ENCODE measurements around the gene LRRK1.

LRRK1 gene

DNA sequence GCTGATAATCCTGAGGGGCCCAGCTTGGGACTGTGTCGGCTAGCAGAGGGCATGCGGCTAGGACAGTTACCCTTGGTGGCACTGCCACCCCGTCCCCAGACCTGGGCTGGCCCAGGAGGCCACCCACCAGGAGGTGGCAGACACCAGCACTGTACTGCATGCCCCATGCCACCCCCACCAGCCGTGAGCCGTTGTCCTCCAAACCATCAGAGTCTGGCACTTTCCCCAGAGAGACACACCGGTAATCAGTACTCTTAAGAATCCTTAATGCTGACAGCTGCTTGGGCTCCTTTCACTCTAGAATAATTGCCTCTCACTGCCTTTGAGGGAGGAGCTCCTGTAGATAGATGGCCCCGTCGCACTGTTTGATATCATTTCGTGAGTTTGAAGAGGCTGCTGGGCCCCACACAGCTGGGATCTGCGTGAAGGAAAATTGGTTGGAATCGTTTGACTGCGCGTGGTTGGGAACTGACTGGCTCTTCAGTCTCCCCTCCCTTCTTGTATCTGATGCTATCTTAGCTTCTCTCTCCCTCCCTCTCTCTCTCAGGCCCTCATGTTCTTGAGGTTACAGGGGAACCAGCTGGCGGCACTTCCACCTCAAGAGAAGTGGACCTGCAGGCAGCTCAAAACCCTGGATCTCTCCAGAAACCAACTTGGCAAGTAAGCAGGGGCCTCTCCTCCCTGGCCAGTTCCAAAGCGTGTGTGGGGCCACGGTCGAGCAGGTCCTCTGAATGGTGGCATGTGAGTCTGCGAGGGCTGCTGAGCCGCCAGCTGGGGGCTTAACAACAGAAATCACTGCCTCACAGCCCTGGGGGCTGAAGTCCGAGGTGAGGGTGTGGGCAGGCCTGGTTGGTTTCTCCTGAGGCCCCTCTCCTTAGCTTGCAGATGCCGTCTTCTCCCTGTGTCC, 94.9 kb downstream of the LRRK1 start:
- no peak for DNase-seq (ENCODE audit: low read depth)
- TF ChIP-seq, protein P1, sequence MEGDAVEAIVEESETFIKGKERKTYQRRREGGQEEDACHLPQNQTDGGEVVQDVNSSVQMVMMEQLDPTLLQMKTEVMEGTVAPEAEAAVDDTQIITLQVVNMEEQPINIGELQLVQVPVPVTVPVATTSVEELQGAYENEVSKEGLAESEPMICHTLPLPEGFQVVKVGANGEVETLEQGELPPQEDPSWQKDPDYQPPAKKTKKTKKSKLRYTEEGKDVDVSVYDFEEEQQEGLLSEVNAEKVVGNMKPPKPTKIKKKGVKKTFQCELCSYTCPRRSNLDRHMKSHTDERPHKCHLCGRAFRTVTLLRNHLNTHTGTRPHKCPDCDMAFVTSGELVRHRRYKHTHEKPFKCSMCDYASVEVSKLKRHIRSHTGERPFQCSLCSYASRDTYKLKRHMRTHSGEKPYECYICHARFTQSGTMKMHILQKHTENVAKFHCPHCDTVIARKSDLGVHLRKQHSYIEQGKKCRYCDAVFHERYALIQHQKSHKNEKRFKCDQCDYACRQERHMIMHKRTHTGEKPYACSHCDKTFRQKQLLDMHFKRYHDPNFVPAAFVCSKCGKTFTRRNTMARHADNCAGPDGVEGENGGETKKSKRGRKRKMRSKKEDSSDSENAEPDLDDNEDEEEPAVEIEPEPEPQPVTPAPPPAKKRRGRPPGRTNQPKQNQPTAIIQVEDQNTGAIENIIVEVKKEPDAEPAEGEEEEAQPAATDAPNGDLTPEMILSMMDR (IDR thresholded peaks at IDR 0.05; ENCODE audit: low read depth, low read length, missing control alignments), result peak; percentile 3

DNA sequence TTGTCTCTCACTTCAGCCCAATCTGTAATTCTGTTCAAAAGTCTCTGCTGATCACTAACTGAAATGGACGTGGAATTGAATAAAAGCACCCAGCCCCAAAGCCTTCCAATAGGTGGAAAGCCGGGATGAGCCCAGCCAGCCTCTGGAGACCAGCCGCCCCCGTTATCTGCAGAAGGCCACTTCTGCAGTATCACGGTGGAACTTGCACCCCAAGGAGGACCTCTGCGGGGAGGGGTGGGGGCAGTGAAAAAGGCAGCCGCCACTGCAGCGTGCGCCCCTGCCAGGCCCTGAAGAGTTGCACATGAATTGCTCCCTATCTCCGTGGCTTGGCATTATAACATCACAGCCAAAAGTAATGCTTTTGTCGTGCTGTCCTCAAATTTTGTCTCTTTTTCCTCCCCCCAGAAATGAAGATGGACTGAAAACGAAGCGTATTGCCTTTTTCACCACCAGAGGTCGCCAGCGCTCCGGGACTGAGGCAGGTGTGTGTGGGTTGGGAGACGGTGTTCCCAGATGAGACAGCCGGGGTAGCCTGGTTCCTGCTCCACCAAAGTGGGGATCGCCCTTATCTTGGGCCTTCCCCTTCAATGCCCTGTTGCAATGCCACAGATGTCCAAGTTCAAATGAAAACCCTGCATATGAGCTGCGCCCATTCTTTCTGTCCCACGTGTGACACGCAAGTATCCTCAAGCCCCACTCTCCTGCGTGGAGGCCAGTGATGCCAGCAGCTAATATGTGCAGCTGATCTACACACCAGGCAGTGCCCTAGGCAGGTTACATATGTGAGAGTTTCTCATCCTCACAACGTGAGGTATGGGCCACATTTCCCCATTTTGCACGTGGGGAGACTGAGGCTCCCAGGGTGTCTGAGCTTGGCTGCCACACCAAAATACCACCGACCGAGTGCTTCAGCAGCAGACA, 96.0 kb downstream of the LRRK1 start:
- TF ChIP-seq, protein P1 (IDR thresholded peaks at IDR 0.05; ENCODE audit: low read depth, low read length, missing control alignments), result peak; percentile 89
- no peak for DNase-seq (ENCODE audit: low read depth)
- no peak overlapping the region for H3K4me3 ChIP-seq (ENCODE audit: low read depth, low read length)

More for the DNA sequence above, 94.9 kb downstream of the LRRK1 start:
- no peak overlapping the region for H3K4me3 ChIP-seq (ENCODE audit: low read depth, low read length)

DNA sequence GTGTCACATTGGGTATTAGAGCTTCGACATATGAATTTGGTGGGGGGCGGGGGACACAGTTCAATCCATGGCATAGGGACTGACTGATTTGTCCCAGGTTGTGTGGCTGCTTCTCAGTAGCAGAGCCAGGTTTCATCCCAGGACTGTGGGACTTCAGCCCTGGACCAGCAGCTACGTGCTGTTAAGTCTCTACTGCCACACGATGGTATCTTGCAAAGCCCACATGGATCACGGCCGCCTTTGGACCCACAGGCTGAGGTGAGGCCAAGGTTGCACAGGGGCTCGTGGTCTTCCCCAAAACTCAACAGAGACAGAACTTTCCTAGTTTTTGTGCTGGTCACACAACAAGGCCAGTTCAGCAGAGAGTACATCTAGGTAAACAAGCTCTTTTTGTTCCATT, 97.4 kb downstream of the LRRK1 start:
- DNase-seq (ENCODE audit: low read depth), result no peak
- TF ChIP-seq, protein P1 (IDR thresholded peaks at IDR 0.05; ENCODE audit: low read depth, low read length, missing control alignments), result no peak
- no peak overlapping the region for H3K4me3 ChIP-seq (ENCODE audit: low read depth, low read length)

DNA sequence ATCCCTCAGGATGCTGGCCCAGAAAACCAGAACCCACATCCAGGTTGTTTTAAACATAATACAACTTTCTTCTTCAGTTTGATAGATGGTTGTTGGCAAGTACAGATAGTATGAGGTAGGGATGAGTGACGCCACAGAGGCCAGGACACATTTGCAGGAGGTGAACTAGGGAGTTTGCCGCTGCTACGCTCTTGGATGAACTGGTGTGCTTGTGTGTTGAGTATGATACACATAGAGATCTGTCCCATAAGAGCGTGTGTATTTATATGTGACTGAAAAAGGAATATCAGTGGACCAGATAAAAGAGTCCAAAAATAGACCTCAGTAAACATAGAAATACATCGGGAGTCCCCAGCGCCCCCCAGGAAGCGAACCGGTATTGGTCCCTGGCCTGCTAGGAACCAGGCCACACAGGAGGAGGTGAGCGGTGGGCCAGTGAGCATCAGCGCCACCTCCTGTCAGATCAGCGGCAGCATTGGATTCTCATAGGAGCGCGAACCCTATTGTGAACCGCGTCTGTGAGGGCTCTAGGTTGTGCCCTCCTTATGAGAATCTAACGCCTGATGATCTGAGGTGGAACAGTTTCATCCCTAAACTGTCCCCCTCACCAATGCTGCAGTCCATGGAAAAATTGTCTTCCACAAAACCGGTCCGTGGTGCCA, 98.1 kb downstream of the LRRK1 start:
- no peak overlapping the region for H3K4me3 ChIP-seq (ENCODE audit: low read depth, low read length)
- DNase-seq (ENCODE audit: low read depth), result no peak
- TF ChIP-seq, protein P1 (IDR thresholded peaks at IDR 0.05; ENCODE audit: low read depth, low read length, missing control alignments), result peak; percentile 16

DNA sequence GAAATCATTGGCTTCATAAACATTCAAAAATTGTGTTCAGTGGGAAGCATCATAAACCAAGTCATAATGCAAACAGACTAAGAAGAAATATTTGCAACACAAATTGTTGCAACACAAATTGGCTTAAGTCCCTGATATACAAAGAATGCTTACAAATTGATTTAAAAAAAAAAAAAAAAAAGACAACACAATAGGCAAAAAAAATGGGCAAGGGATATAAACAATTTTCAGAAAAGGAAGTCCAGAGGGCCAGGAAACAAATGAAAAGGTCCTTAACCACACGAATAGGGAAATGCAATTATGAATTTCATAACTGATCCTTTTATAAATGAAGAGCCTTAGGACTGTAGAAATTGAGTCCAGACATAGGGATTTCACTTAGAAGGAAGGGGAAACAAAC, 98.9 kb downstream of the LRRK1 start:
- TF ChIP-seq, protein P1 (IDR thresholded peaks at IDR 0.05; ENCODE audit: low read depth, low read length, missing control alignments), result no peak
- no peak overlapping the region for H3K4me3 ChIP-seq (ENCODE audit: low read depth, low read length)
- DNase-seq (ENCODE audit: low read depth), result no peak

DNA sequence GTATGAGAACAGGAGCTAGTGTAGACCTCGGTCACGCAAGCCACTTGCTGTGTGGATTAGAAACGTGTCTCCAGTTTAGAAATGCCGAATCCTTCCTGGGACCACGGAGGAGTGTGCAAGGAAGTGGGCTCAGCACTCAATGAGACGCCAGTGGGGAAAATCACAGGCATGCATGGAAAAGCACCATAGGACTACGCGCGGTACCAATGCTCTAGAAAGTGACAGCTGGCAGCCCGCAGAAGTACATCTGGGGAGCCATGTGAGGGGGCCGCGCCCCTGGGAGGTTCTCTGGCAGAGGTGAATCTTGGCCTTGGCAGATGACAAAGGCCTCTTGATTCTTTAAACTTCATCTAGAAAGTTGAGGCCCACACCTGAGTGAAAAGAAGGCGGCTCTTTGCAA, 99.3 kb downstream of the LRRK1 start:
- DNase-seq (ENCODE audit: low read depth), result no peak
- TF ChIP-seq, protein P1 (IDR thresholded peaks at IDR 0.05; ENCODE audit: low read depth, low read length, missing control alignments), result no peak
- no peak overlapping the region for H3K4me3 ChIP-seq (ENCODE audit: low read depth, low read length)

Data from GM12864 (cell line).